Epithelial cell of proximal tubule (primary cell): ENCODE data around the gene ARIH2. TPM values are rescaled to one million over a fixed set of nuclear protein-coding genes. Genes with fewer than 3 reads are reported as not detected.

Experiments used
- DNase-seq: peaks from one replicate; pipeline ENCODE4 v3.0.0-alpha.2; 2011; ENCODE audit warnings: low read depth
- H3K4me3 ChIP-seq: 2 replicates; pipeline ENCODE4 v1.5.1; 2011; ENCODE audit warnings: low read depth, mild to moderate bottlenecking, low read length
- total RNA-seq: library from RNA; depleted of rRNA; stranded (reverse); fragments of >200 nt; gene quantifications from 2 replicates; pipeline ENCODE4 v1.2.3, GENCODE V29; 2015
- TF ChIP-seq, protein P1 (sequence below): conservative IDR thresholded peaks from 2 replicates; pipeline ENCODE4 v1.5.1; 2012; ENCODE audit warnings: low read depth, mild to moderate bottlenecking, low read length

The ARIH2 gene
- total RNA-seq, 1 donor from 2014 or later = 44.8 TPM

DNA sequence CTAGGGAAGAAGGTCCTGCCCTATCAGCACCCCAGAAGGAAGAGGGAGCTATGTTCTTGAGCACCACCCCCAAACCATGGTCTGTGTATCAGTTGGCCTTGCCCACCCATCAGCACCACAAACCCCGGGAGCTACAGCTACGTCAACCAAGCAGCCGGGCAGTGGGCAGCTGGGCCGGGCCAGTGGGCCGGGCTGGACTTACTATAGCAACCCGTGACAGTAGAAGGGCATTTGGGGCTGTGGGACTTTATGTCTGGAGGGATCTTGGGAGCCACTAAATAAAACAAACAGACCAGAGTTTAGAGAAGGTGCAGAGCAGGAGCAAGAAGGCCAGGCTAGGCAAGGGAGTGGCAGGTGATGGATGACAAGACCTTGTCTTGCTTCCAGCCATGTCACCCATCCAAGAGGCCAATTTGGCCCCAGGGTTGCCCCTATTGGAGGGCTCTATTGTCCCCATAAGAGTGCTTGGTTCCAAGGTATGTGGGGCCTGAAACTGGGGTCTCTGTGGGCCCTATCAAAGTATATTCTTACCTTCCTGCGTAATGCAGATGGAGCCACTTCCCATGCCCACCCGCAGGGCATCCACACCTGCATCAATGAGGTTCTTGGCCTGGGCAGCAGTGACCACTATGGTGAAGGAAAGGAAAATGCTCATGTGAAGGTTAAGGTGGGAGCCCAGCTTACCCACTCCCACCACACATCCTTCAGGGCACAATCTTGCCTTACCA, 107.3 kb downstream of the ARIH2 start:
- DNase-seq = no peak
- TF ChIP-seq, protein P1, sequence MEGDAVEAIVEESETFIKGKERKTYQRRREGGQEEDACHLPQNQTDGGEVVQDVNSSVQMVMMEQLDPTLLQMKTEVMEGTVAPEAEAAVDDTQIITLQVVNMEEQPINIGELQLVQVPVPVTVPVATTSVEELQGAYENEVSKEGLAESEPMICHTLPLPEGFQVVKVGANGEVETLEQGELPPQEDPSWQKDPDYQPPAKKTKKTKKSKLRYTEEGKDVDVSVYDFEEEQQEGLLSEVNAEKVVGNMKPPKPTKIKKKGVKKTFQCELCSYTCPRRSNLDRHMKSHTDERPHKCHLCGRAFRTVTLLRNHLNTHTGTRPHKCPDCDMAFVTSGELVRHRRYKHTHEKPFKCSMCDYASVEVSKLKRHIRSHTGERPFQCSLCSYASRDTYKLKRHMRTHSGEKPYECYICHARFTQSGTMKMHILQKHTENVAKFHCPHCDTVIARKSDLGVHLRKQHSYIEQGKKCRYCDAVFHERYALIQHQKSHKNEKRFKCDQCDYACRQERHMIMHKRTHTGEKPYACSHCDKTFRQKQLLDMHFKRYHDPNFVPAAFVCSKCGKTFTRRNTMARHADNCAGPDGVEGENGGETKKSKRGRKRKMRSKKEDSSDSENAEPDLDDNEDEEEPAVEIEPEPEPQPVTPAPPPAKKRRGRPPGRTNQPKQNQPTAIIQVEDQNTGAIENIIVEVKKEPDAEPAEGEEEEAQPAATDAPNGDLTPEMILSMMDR = no peak
- no peak overlapping the region for H3K4me3 ChIP-seq

DNA sequence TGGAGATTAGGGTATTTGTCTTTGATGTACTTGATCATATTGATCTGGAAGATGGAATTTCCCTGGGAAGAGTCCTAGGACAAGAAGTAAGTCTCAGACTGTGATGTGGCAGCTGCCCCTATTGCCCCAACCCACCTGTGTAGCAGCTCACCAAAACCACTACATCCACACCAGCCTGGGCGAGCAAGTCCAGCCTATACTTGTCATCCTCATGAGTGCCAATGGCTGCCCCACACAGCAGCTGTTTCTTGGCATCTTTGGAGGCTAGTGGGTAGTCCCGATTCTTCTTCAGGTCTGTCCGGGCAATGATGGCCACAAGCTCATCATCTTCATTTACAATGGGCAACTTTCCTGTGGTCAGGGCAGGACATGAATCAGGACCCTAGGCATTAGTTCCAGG, 107.9 kb downstream of the ARIH2 start:
- TF ChIP-seq, protein P1 = no peak
- no peak for DNase-seq
- no peak overlapping the region for H3K4me3 ChIP-seq

DNA sequence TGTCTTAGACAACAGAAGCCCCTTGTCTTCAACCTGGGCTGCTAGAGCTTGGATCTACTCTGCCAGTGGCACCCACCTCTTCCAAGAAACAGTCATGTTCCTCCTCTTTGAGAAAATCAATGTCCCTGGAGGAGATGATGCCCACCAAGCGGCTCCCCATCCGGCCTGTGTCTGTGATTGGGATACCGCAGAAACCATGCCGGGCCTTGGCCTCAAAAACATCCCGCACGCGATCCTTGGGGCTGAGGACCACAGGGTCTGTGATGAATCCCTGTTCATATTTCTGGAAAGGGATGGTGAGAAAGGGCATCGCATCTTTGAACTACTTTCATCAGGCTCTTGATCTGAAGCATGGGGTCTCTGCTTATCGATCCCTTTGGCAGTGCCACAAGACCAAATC, 109.0 kb downstream of the ARIH2 start:
- no peak for DNase-seq
- TF ChIP-seq, protein P1 = no peak
- no peak overlapping the region for H3K4me3 ChIP-seq

DNA sequence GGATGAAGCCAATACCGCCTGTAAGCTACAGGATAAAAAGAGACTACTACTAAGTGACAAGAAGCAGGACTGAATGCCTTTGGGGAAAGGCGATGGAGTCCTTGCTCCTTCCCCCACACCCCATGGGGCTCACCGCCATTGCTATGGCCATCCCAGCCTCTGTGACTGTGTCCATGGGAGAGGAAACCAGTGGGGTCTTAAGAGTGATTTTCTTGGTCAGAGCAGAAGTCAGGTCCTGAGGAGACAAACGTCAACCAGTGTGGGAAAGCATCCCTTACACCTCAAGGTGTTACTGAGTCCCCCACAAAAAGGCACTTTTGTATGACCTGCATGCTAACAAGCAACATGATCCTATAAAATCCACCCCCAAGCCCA, 109.6 kb downstream of the ARIH2 start:
- DNase-seq = no peak
- H3K4me3 ChIP-seq = peak overlapping the region; percentile 89
- TF ChIP-seq, protein P1 = no peak

DNA sequence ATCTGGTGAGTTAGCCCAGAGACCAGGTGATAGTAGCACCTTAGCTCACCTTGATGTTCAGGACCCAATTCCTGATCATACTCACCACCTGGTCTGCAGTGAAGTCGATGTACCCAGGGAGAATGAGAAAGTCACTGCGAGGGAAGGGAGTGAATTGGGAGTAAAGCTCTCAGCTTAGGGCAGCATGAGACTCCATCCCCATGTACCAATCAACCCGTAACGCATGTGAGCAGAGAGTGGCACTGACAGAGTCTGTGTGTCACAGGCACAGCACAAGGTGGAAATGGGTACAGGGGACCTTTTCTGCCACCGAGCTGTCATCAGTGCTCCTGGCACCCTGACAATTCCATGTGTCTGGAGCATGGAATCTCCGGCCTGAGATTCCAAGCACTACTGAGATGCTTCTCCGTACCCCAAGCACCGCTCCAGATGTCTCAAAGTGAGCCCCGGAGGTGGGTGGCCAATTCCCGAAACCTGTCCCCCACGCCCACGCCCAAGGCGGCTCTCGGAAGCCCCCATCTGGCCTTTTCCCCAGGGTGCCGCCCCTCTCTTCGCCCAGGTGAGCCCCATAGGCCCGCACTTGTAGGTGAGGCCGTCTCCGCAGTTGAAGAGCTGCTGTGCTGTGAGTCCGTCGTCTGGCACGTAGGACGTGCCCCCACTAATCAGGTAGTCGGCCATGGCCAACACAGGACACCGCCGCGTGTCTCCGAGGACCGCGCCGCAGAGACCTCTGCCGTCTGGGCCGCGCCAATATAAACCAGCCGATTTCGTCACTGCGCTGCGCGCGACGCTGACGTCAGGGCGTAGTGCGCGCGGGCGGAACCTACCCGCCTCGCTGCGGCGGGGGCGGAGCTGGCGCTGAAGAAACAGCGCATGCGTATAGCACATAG, 110.3 kb downstream of the ARIH2 start, which contains the start of gene IMPDH2:
IMPDH2 (minus strand) TSS at position 726 of the 890 bp plus-strand sequence; CDS start at position 678, 48 bp downstream.
- H3K4me3 ChIP-seq = peak within 1 kb of the TSS; percentile 89
- no peak for DNase-seq
- TF ChIP-seq, protein P1 = no peak

DNA sequence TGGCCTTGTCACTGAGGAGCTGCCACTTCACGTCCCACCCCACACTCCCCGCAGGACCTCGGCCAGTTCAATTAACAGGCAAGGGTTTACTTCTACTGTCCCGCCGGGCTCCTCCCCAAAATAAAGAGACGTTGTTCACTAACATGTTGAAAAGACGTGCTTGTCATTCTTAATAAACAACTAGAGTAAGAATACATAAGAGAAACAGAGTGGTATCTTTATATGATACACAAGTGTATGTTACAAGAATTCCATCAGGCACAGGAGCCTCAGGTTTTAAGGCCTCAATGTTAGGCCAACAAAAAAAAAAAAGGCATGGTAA, 110.9 kb downstream of the ARIH2 start:
- TF ChIP-seq, protein P1 = no peak
- no peak for DNase-seq
- peak overlapping the region; percentile 89 for H3K4me3 ChIP-seq
